ENCODE data around the gene TNS3. TPM values are rescaled to one million over a fixed set of nuclear protein-coding genes. Genes with fewer than 3 reads are reported as not detected.
A peak's percentile ranks its signal among the peaks of the same experiment; 100 is the strongest.

Gene TNS3
- polyA plus RNA-seq, 3 donors = 5.2 to 30.3 (median 7.9) TPM

GRCh38 chr7:47357361-47357760, 224.6 kb downstream of the TNS3 start:
- WGBS (ENCODE audit: insufficient coverage) = 82% methylated on average over 5 of the region's 10 CpGs
- peak overlapping the region in 1 of 7 donors; percentile 38 for H3K27ac Mint-ChIP-seq
- Histone ChIP-seq H3K27me3 (ENCODE audit: control insufficient read depth in 2 of 2, insufficient read depth in 2 of 2, low read length in 2 of 2) (no peaks in the 10 kb centered on the region), H2AFZ (ENCODE audit: insufficient read depth, low read depth, low read length, poor library complexity, severe bottlenecking) (no peak overlapping the region), H3K4me1 (ENCODE audit: control insufficient read depth in 1 of 2, insufficient read depth in 2 of 2, low read length in 2 of 2) (no peaks in the 10 kb centered on the region), H3K36me3 (replicated peaks in 1 of 2; ENCODE audit: control insufficient read depth in 1 of 2, insufficient read depth in 2 of 2, low read length in 2 of 2) (peaks cover 31 to 90% of the 10 kb centered on the region in 2 donors), H3K9me3 (replicated peaks in 1 of 2; ENCODE audit: control insufficient read depth in 1 of 2, insufficient read depth in 1 of 2, low read length in 2 of 2) (no peaks in the 10 kb centered on the region), H4K20me1 (ENCODE audit: insufficient read depth, low read length) (peaks cover 100% of the 10 kb centered on the region), H3K27ac (ENCODE audit: low read depth in 1 of 2, low read length in 2 of 2) (peak overlapping the region in 1 of 2 donors; percentile 26), H3K4me3 (replicated peaks in 1 of 3; ENCODE audit: low read depth in 2 of 3, low read length in 3 of 3) (no peak overlapping the region), H3K79me2 (ENCODE audit: insufficient read depth, low read length) (peaks cover 60% of the 10 kb centered on the region), H3K4me2 (replicated peaks; ENCODE audit: extremely low read depth, low read length, poor library complexity, severe bottlenecking) (no peak overlapping the region), H3K9ac (ENCODE audit: insufficient read depth, low read length, poor library complexity, severe bottlenecking) (no peak overlapping the region)
- H3K4me3 Mint-ChIP-seq = no peak overlapping the region
- H3K4me1 Mint-ChIP-seq = no peaks in the 10 kb centered on the region
- no peaks in the 10 kb centered on the region for H3K27me3 Mint-ChIP-seq (ENCODE audit: low read depth in 3 of 3)
- DNase-seq = no peak
- TF ChIP-seq CTCF (IDR thresholded peaks at IDR 0.05) = no peak
- intact Hi-C loops (cut with micrococcal nuclease) = no loop called here
- H3K36me3 Mint-ChIP-seq = peaks cover 38 to 58% of the 10 kb centered on the region in 2 donors
- no peaks in the 10 kb centered on the region for H3K9me3 Mint-ChIP-seq

- Histone ChIP-seq H3K36me3 (replicated peaks in 1 of 2; ENCODE audit: control insufficient read depth in 1 of 2, insufficient read depth in 2 of 2, low read length in 2 of 2) (peaks cover 31 to 90% of the 10 kb centered on the region in 2 donors), H2AFZ (ENCODE audit: insufficient read depth, low read depth, low read length, poor library complexity, severe bottlenecking) (no peak overlapping the region), H4K20me1 (ENCODE audit: insufficient read depth, low read length) (peaks cover 100% of the 10 kb centered on the region), H3K9ac (ENCODE audit: insufficient read depth, low read length, poor library complexity, severe bottlenecking) (no peak overlapping the region), H3K79me2 (ENCODE audit: insufficient read depth, low read length) (peaks cover 51% of the 10 kb centered on the region), H3K9me3 (replicated peaks in 1 of 2; ENCODE audit: control insufficient read depth in 1 of 2, insufficient read depth in 1 of 2, low read length in 2 of 2) (no peaks in the 10 kb centered on the region), H3K4me1 (ENCODE audit: control insufficient read depth in 1 of 2, insufficient read depth in 2 of 2, low read length in 2 of 2) (no peaks in the 10 kb centered on the region), H3K27me3 (ENCODE audit: control insufficient read depth in 2 of 2, insufficient read depth in 2 of 2, low read length in 2 of 2) (no peaks in the 10 kb centered on the region), H3K27ac (ENCODE audit: low read depth in 1 of 2, low read length in 2 of 2) (no peak overlapping the region), H3K4me3 (replicated peaks in 1 of 3; ENCODE audit: low read depth in 2 of 3, low read length in 3 of 3) (no peak overlapping the region), H3K4me2 (replicated peaks; ENCODE audit: extremely low read depth, low read length, poor library complexity, severe bottlenecking) (no peak overlapping the region)
- H3K9me3 Mint-ChIP-seq = no peaks in the 10 kb centered on the region
- TF ChIP-seq CTCF (IDR thresholded peaks at IDR 0.05) = no peak
- H3K4me1 Mint-ChIP-seq = no peaks in the 10 kb centered on the region
- no peak overlapping the region for H3K27ac Mint-ChIP-seq
- intact Hi-C loops (cut with micrococcal nuclease) = no loop called here
- H3K27me3 Mint-ChIP-seq (ENCODE audit: low read depth in 3 of 3) = no peaks in the 10 kb centered on the region
- peaks cover 34 to 54% of the 10 kb centered on the region in 2 donors for H3K36me3 Mint-ChIP-seq
- no peak overlapping the region for H3K4me3 Mint-ChIP-seq
- WGBS (ENCODE audit: insufficient coverage) = 97% methylated on average over 3 of the region's 5 CpGs
- no peak for DNase-seq
Observed at GRCh38 chr7:47356261-47356660, 225.7 kb downstream of the TNS3 start.

Data from CD14-positive monocyte (primary cell).